HG03095 (cell line): ENCODE data around the gene OR8B8.
"Not testable (repeated sequence)": the region's sequence is repeated elsewhere in the genome, so short reads cannot be mapped to it uniquely, and the experiment has no call there.

ENCODE experiments used
- ATAC-seq: cut with Tn5 transposase; IDR thresholded peaks from one replicate; pipeline ENCODE4 v1.9.1; 2021; ENCODE audit warnings: moderate library complexity; ENCODE audit not compliant: unreplicated experiment

The OR8B8 gene

GRCh38 chr11:124442442-124442841, 3.1 kb downstream of the OR8B8 start:
- ATAC-seq: no peak

GRCh38 chr11:124441519-124441918, 4.0 kb downstream of the OR8B8 start:
- ATAC-seq: no peak

GRCh38 chr11:124441081-124441480, 4.4 kb downstream of the OR8B8 start:
- ATAC-seq: no peak

- ATAC-seq: no peak
Observed at GRCh38 chr11:124440608-124441007, 4.9 kb downstream of the OR8B8 start.

- no peak for ATAC-seq
Observed at GRCh38 chr11:124434699-124435098, 10.8 kb downstream of the OR8B8 start.

GRCh38 chr11:124429599-124429998, 15.9 kb downstream of the OR8B8 start:
- ATAC-seq: no peak

GRCh38 chr11:124424384-124424921, 21.0 kb downstream of the OR8B8 start, which contains the start of gene OR8B4:
OR8B4 (minus strand) TSS chr11:124424871; CDS start chr11:124424871, 0 bp downstream.
- ATAC-seq: no peak

- no peak for ATAC-seq
Observed at GRCh38 chr11:124421043-124421442, 24.5 kb downstream of the OR8B8 start.

- no peak for ATAC-seq
Observed at GRCh38 chr11:124415356-124415923, 30.1 kb downstream of the OR8B8 start.

GRCh38 chr11:124409906-124410305, 35.6 kb downstream of the OR8B8 start:
- ATAC-seq: no peak

- ATAC-seq: no peak
Observed at GRCh38 chr11:124405581-124405980, 39.9 kb downstream of the OR8B8 start.

GRCh38 chr11:124403186-124403585, 42.3 kb downstream of the OR8B8 start:
- not testable (repeated sequence) for ATAC-seq

GRCh38 chr11:124402326-124402922, 43.1 kb downstream of the OR8B8 start:
- ATAC-seq: peak; percentile 82

- no peak for ATAC-seq
Observed at GRCh38 chr11:124398924-124399323, 46.6 kb downstream of the OR8B8 start, which contains the start of gene OR8B3. OR8B3 (minus strand) TSS chr11:124399024; CDS start chr11:124397351, 1,673 bp downstream.

- ATAC-seq: not testable (repeated sequence)
Observed at GRCh38 chr11:124396847-124397246, 48.6 kb downstream of the OR8B8 start.

GRCh38 chr11:124394408-124394807, 51.1 kb downstream of the OR8B8 start:
- ATAC-seq: no peak
